Activated CD4-positive, alpha-beta T cell treated with anti-CD3 and anti-CD28 coated beads, Interleukin-2, amount 50 U/mL, for 1 hour (primary cell): Measurements from ENCODE around the gene ADARB2.

ENCODE experiments used
- DNase-seq: peaks from one replicate; pipeline ENCODE4 v3.0.0-alpha.2; 2020

Gene ADARB2

DNA sequence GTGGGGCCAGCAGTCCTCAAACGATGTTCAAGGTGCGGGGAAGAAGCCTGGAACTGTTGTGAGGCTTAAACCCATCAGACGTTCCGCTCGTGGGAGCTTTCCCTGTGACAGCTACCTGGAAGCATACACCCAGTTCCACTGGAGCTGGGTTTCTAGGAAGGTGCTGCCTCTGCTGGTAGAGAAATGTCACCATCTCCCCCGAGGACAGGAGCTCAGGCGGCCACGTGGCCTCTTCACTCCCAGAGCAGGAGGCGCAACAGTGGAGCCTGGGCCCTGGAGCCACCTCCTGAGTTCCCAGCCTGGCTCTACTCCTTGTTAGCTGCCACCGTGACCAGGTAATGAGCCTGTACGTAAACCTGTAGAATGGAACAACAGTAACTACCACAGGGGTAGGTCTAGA, 156.1 kb downstream of the ADARB2 start:
- DNase-seq, result no peak

- DNase-seq, result no peak
Measured at GRCh38 chr10:1579671-1580070, 157.7 kb downstream of the ADARB2 start.

- DNase-seq, result no peak
Measured at GRCh38 chr10:1579141-1579491, 158.2 kb downstream of the ADARB2 start.

DNA sequence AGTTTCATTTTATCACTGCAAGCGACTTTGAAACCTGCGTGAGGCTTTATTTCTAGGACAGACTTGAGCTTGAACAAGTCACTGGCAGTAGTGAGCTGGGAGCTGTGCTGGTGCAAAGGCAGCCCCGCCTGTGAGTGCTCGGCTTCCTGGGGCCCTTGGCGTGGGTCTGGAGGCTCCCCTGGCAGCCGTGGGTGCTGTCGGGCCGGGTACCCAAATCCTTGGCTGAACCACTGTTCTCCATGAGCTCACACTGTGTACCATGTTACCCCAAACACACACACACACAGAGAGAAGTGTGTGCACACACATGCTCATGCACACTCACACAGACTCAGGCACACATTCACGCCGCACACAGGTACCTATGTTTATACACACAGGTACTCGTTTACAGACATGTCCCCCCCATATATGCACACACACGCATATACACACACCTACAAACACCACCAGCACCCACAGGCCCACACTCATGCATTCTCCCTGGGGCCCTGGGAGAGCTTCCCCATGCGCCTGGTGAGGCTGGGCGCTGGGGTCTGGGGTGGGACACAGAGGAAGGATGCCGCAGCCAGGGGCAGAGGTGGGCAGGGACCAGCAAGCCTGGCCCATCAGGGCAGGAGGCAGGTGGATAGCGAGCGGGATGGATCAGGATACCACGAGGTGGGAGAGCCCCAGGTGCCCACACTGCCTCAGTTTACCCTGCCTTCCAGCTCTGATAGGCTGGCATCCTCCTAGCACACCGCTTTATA, 158.8 kb downstream of the ADARB2 start:
- no peak for DNase-seq

DNA sequence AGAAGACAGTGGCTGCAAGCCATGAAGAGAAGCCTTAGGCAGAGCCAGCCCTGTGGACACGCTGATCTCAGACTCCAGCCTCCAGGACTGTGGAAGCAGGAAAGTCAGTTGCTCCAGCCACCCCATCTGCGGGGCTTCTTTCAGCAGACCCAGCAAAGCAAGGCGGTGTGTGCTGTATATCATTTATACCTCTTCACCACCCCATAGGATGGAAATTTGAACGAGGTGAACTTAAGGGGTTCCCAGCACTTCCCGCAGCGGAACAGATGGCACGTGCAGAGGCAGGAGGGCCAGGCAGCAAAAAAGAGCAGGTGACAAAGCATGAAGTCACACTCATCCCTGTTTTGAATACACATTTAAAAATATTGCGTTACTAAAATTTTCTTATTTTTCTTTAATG, 159.4 kb downstream of the ADARB2 start:
- no peak for DNase-seq

DNA sequence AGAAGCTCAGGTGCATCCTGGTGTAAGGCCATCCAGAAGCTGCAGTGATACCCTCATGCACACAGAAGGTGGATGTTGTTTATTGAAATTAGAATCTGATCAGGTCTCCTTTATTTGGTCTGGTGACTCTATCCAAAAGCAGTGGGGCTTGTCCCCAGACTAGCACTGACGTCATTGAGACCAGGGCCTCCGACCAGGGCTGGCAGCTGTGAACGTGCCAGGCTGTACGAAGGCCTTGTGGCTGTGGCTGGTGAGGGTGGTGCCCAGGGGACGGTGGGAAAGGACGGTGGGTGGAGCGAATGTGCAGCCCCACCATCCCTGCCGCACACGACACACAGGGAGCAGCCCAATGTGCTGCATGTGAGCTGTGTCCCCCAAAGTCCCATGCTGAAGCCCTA, 160.0 kb downstream of the ADARB2 start:
- no peak for DNase-seq

DNA sequence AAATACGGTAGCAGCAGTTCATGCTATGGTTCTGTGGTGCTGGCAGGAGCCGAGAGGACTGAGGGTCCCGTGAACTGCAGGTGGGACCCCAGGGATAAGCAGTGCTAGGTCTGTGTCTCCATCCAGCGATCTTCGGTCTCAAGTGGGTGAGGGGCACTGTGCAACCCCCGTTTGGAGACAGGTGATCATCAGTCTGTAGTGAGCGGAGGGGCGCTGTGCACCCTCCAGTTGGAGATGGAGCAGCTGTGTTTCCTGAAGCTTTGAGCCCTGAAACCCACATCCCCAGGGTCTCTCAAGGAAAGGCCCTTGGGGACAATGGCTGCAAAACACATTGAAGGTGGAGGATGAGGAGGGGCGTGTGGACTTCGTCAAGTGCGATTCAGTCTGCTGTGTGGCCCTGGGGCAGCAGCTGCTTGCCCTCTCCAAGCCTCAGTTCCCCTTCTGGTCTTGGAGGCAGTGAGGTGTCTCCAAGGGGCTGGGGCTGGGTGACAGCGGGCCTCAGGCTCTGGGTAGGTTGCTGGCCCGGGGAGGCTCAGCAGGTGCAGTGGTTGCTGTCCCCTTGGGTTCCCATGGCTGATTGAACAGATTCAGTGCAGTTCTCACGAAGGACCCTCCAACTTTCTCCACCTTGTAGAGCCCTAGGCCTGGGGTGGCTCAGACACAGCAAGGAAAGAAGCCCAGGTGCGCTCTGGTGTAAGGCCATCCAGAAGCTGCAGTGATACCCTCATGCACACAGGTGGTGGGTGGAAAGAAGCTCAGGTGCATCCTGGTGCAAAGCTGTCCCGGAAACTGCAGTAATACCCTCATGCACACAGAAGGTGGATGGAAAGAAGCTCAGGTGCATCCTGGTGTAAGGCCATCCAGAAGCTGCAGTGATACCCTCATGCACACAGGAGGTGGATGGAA, 160.6 kb downstream of the ADARB2 start:
- DNase-seq, result no peak

- DNase-seq, result no peak
Measured at GRCh38 chr10:1575481-1576244, 161.7 kb downstream of the ADARB2 start.

- no peak for DNase-seq
Measured at GRCh38 chr10:1574719-1575118, 162.6 kb downstream of the ADARB2 start.

DNA sequence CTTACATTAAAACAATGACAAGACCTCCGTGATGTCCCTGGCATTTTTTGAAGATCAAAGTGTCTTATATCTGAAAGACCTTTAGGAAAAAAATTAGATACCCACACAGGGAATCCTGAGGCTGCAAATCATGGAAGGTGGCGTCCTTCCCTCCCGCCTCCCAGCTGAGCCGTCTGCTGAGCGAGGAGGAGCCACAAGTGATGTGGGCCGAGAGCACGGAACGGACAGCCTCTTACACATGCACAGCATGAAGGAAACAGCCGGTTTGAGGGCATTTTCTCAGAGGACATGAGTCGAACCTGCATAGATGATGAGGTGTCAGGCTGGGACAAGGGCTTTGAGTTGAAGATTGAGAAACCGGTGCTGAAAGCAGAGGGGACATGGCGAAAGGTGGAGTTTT, 163.3 kb downstream of the ADARB2 start:
- DNase-seq, result no peak

- DNase-seq, result no peak
Measured at GRCh38 chr10:1573334-1573969, 163.9 kb downstream of the ADARB2 start.

DNA sequence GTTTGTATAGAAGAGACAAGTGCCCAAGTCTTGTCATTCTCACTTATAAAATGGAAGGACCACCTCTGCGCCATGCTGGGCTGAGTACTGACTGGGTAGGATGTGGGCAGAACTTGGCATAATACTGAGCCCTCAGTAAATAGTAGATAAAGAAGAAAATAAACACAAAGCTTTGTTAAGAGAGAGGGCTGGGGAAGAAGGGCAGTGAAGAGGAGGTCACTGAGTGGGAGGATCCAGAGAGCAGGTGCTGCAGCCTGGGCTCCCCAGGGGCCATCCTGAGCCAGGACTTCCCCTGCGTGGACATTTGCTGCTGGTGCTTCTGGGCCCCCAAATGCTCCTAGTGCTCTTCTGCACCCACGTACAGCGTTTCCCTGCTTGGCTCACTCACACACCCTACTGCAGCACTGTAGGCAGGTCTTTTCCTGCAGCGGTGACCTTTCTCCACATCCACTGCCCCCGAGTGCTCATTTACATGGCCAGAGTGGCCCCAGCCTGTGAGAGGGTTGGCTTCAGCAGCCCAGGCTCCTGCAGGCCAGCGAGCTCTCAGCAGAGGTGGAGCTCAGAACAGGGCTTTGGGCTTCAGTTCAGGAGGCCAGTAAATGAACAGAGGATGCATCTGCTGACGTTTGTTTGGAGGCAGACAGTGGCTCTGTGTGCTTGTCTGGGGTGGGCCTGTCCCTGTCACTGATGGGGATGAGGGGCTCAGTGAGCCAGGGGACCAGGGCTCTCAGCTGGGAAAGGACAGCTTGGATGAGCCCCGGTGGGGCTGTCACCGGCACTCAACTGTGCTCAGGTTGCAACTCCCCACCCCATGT, 164.6 kb downstream of the ADARB2 start:
- DNase-seq, result no peak

DNA sequence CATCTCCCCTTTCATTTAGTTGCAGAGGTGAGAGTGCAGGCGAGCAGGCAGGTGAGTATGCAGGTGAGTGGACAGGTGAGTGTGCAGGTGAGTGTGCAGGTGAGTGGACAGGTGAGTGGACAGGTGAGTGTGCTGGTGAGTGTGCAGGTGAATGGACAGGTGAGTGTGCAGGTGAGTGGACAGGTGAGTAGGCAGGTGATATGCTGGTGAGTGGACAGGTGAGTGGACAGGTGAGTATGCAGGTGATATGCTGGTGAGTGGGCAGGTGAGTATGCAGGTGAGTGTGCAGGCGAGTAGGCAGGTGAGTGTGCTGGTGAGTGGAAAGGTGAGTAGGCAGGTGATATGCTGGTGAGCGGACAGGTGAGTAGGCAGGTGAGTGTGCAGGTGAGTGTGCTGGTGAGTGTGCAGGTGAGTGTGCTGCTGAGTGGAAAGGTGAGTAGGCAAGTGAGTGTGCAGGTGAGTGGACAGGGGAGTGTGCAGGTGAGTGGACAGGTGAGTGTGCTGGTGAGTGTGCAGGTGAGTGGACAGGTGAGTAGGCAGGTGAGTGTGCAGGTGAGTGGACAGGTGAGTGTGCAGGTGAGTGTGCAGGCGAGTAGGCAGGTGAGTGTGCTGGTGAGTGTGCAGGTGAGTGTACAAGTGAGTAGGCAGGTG, 165.6 kb downstream of the ADARB2 start:
- no peak for DNase-seq

GRCh38 chr10:1570416-1571051, 166.8 kb downstream of the ADARB2 start:
- no peak for DNase-seq

DNA sequence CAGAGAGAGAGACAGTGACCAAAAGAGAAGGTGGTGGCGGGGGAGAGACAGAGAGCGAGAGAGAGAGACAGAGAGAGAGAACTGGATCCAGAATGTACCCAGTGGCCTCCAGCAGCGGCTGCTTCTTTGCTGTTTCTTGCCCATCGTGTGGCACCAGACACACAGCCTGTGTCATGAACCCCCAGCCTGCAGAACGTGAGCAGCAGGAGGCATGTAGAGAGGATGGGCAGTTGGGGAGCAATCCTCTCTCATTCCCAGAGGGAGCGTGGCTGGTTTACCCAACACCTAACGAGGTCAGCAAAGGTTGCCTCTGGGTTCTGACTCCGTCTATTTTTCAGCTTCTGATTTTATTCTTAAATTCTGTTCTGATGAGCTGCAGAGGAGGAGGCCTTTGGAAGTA, 168.1 kb downstream of the ADARB2 start:
- no peak for DNase-seq

DNA sequence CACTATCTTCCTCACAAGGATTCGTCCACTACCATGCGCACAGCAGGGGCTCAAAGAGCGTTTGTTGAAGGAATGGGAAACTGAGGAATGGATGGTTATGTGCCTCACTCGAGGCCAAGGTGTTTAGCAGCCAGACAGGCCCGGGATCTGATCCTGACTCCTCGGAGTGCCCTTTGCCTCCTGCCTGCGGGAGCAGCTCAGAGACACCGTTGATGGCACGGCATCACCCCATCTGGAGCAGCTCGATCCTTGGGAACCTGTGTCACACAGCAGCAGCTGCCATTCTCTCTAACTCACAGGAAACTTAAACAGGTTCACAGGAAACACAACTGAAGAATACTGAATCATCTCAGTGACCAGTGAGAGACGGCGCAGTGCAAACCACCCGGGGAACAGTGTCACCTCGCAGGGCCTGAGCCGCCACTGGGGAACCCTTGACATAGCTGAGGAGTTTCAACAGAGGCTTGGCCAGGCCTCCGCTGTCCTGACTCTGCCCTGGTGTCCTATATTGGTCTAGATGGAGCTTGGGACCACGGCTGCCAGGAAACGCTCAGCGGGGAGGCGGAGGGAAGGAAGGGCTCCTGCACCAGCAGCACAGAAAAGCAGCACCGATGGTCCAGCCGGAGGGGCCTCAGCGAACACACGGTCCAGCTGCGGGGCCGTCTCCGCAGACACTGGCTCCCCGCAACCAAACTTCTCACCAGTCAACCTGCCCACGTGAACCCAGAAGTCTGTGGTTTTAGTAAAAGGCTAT, 169.4 kb downstream of the ADARB2 start:
- no peak for DNase-seq

- no peak for DNase-seq
Measured at GRCh38 chr10:1567152-1567551, 170.2 kb downstream of the ADARB2 start.

- no peak for DNase-seq
Measured at GRCh38 chr10:1564791-1565190, 172.5 kb downstream of the ADARB2 start.

DNA sequence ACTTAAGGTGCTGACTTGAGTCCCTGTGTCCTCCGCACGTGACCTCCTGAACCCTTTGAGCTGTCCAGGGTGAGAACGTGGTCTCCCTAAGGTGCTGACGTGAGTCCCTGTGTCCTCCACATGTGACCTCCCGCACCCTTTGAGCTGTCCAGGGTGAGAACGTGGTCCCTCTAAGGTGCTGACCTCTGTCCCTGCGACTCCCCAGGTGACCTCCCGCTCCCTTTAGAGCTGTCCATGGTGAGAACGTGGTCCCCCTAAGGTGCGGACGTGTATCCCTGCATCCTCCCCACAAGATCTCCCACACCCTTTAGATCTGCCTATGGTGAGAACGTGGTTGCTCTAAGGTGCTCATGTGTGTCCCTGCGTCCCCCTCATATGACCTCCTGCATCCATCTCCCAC, 174.3 kb downstream of the ADARB2 start:
- no peak for DNase-seq

GRCh38 chr10:1561731-1562337, 175.5 kb downstream of the ADARB2 start:
- DNase-seq, result no peak
